ENCODE measurements around the gene DNER. TPM values are rescaled to one million over a fixed set of nuclear protein-coding genes. Genes with fewer than 3 reads are reported as not detected.

DNER gene
- total RNA-seq, 2 donors from 2014 or later: 0.27 to 1.7 TPM

- intact Hi-C loops (cut with DNase I): no loop called here
- no peaks in the 10 kb centered on the region for H3K27me3 ChIP-seq
- H3K4me3 ChIP-seq: no peak overlapping the region
- no peak overlapping the region for H3K9ac ChIP-seq (ENCODE audit: low read depth in 2 of 2, low read length in 2 of 2)
- H3K27ac ChIP-seq: no peak overlapping the region
- H3K9me3 ChIP-seq: no peaks in the 10 kb centered on the region
- H3K4me1 ChIP-seq: no peaks in the 10 kb centered on the region
- no peak for DNase-seq
- no peak for TF ChIP-seq CTCF (IDR thresholded peaks at IDR 0.05)
- H3K36me3 ChIP-seq: no peaks in the 10 kb centered on the region
These were observed 49.2 kb downstream of the DNER start for GRCh38 chr2:229665158-229665557.

- intact Hi-C loops (cut with DNase I): no loop called here
These were observed 52.9 kb downstream of the DNER start for GRCh38 chr2:229661478-229661877.

GRCh38 chr2:229660951-229661350 is 53.4 kb downstream of the DNER start:
- Histone ChIP-seq H3K4me1 (no peaks in the 10 kb centered on the region), H3K9me3 (no peaks in the 10 kb centered on the region), H3K4me3 (no peak overlapping the region), H3K27me3 (no peaks in the 10 kb centered on the region), H3K9ac (ENCODE audit: low read depth in 2 of 2, low read length in 2 of 2) (no peak overlapping the region), H3K36me3 (no peaks in the 10 kb centered on the region), H3K27ac (no peak overlapping the region)
- no peak for TF ChIP-seq CTCF (IDR thresholded peaks at IDR 0.05)
- intact Hi-C loops (cut with DNase I): no loop called here
- DNase-seq: no peak

More at GRCh38 chr2:229661478-229661877, 52.9 kb downstream of the DNER start:
- no peaks in the 10 kb centered on the region for H3K27me3 ChIP-seq
- TF ChIP-seq CTCF (IDR thresholded peaks at IDR 0.05): no peak
- no peak overlapping the region for H3K9ac ChIP-seq (ENCODE audit: low read depth in 2 of 2, low read length in 2 of 2)
- no peak overlapping the region for H3K27ac ChIP-seq
- no peaks in the 10 kb centered on the region for H3K4me1 ChIP-seq
- no peak for DNase-seq
- H3K36me3 ChIP-seq: no peaks in the 10 kb centered on the region
- H3K4me3 ChIP-seq: no peak overlapping the region
- H3K9me3 ChIP-seq: no peaks in the 10 kb centered on the region

GRCh38 chr2:229660391-229660790 is 54.0 kb downstream of the DNER start:
- Histone ChIP-seq H3K27me3 (no peaks in the 10 kb centered on the region), H3K9ac (ENCODE audit: low read depth in 2 of 2, low read length in 2 of 2) (no peak overlapping the region), H3K27ac (no peak overlapping the region), H3K36me3 (no peaks in the 10 kb centered on the region), H3K9me3 (no peaks in the 10 kb centered on the region), H3K4me3 (no peak overlapping the region), H3K4me1 (no peaks in the 10 kb centered on the region)
- no peak for DNase-seq
- intact Hi-C loops (cut with DNase I): no loop called here
- no peak for TF ChIP-seq CTCF (IDR thresholded peaks at IDR 0.05)

- DNase-seq: no peak
- H3K4me1 ChIP-seq: no peaks in the 10 kb centered on the region
- no peaks in the 10 kb centered on the region for H3K9me3 ChIP-seq
- intact Hi-C loops (cut with DNase I): no loop called here
- TF ChIP-seq CTCF (IDR thresholded peaks at IDR 0.05): no peak
- H3K27ac ChIP-seq: no peak overlapping the region
- no peak overlapping the region for H3K4me3 ChIP-seq
- no peaks in the 10 kb centered on the region for H3K27me3 ChIP-seq
- no peak overlapping the region for H3K9ac ChIP-seq (ENCODE audit: low read depth in 2 of 2, low read length in 2 of 2)
- no peaks in the 10 kb centered on the region for H3K36me3 ChIP-seq
These were observed 56.4 kb downstream of the DNER start for GRCh38 chr2:229658004-229658403.

GRCh38 chr2:229654437-229654836 is 59.9 kb downstream of the DNER start:
- Histone ChIP-seq H3K27me3 (no peaks in the 10 kb centered on the region), H3K4me3 (no peak overlapping the region), H3K36me3 (no peaks in the 10 kb centered on the region), H3K27ac (no peak overlapping the region), H3K4me1 (no peaks in the 10 kb centered on the region), H3K9me3 (no peaks in the 10 kb centered on the region), H3K9ac (ENCODE audit: low read depth in 2 of 2, low read length in 2 of 2) (no peak overlapping the region)
- TF ChIP-seq CTCF (IDR thresholded peaks at IDR 0.05): no peak
- DNase-seq: no peak
- intact Hi-C loops (cut with DNase I): no loop called here

All from colonic mucosa (tissue), 4 donors.